GM23248 (cell line): ENCODE data around the gene OR10R2.

Experiments
- EZH2 ChIP-seq: fragments of 200-600 bp; sonication (generic); IDR thresholded peaks from 2 replicates; pipeline ENCODE4 v1.6.1; 2018; ENCODE audit warnings: antibody characterized with exemption, mild to moderate bottlenecking; ENCODE audit not compliant: insufficient read depth, poor library complexity, severe bottlenecking
- EZH2phosphoT487 ChIP-seq: fragments of 200-600 bp; sonication (generic); IDR thresholded peaks from 2 replicates; pipeline ENCODE4 v1.6.1; 2018; ENCODE audit warnings: antibody characterized with exemption, moderate library complexity, mild to moderate bottlenecking, low read depth; ENCODE audit not compliant: insufficient read depth

DNA sequence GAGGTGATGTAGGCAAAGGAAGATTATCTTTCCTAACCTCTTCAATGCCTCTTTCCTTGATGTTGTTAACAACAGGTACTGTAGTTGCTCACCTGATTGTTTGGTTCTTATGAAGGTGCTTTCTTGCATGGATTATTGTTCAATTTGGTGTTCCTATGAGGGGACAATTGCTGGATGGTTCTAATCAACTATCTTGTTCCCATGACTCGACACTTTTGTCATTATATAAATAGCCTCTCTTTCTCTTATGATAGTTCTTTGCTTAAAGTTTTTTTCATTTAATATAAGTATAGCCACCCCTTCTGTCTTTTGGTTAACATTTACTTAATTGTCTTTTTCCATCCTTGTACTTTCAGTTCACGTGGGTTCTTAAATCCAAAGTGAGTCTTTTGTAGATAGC, 35.5 kb downstream of the OR10R2 start:
- TF ChIP-seq EZH2 (no peak), EZH2phosphoT487 (no peak)
